ENCODE measurements around the gene INPP5J. TPM values are rescaled to one million over a fixed set of nuclear protein-coding genes. Genes with fewer than 3 reads are reported as not detected.

INPP5J gene
- total and polyA plus RNA-seq, 3 donors from 2014 or later, result 5.2 to 17.2 (median 11.3) TPM

- no peak overlapping the region for H3K4me3 ChIP-seq
- no peaks in the 10 kb centered on the region for H3K36me3 ChIP-seq (ENCODE audit: low read depth, missing control alignments)
- TF ChIP-seq CTCF (IDR thresholded peaks at IDR 0.05) (no peak), POLR2A (IDR thresholded peaks at IDR 0.05) (no peak)
- peaks cover 7% of the 10 kb centered on the region for H3K4me1 ChIP-seq
- 80 to 100% methylated on average over 1 of the region's 1 CpG for WGBS, 2 donors
- H3K27me3 ChIP-seq, result no peaks in the 10 kb centered on the region
- no peak for DNase-seq
- H3K9me3 ChIP-seq, result no peaks in the 10 kb centered on the region
- intact Hi-C loops (cut with DNase I; ENCODE audit: low total_unique reads), result no loop called here
- no peak overlapping the region for H3K27ac ChIP-seq
Measured at GRCh38 chr22:31120642-31121041, 2.1 kb upstream of the INPP5J start.

- Histone ChIP-seq H3K36me3 (ENCODE audit: low read depth, missing control alignments) (no peaks in the 10 kb centered on the region), H3K4me1 (peaks cover 7% of the 10 kb centered on the region), H3K27me3 (no peaks in the 10 kb centered on the region), H3K27ac (no peak overlapping the region), H3K4me3 (no peak overlapping the region), H3K9me3 (no peaks in the 10 kb centered on the region)
- TF ChIP-seq POLR2A (IDR thresholded peaks at IDR 0.05) (no peak), CTCF (IDR thresholded peaks at IDR 0.05) (no peak)
- no peak for DNase-seq
- intact Hi-C loops (cut with DNase I; ENCODE audit: low total_unique reads), result no loop called here
- 93 to 98% methylated on average over 4 of the region's 4 CpGs for WGBS, 2 donors
Measured at GRCh38 chr22:31121403-31121802, 1.4 kb upstream of the INPP5J start.

- peaks cover 7% of the 10 kb centered on the region for H3K4me1 ChIP-seq
- H3K27me3 ChIP-seq, result no peaks in the 10 kb centered on the region
- TF ChIP-seq CTCF (IDR thresholded peaks at IDR 0.05), result no peak
- TF ChIP-seq POLR2A (IDR thresholded peaks at IDR 0.05), result no peak
- no peak for DNase-seq
- H3K36me3 ChIP-seq (ENCODE audit: low read depth, missing control alignments), result no peaks in the 10 kb centered on the region
- 56 to 90% methylated on average over 2 of the region's 2 CpGs for WGBS, 2 donors
- no peak overlapping the region for H3K4me3 ChIP-seq
- H3K27ac ChIP-seq, result no peak overlapping the region
- intact Hi-C loops (cut with DNase I; ENCODE audit: low total_unique reads), result no loop called here
- no peaks in the 10 kb centered on the region for H3K9me3 ChIP-seq
Measured at GRCh38 chr22:31122196-31122531, 602 bp upstream of the INPP5J start.

GRCh38 chr22:31123292-31123602 is 481 bp downstream of the INPP5J start:
- H3K27ac ChIP-seq, result no peak overlapping the region
- intact Hi-C loops (cut with DNase I; ENCODE audit: low total_unique reads), result no loop called here
- WGBS, 2 donors, result 80 to 88% methylated on average over 3 to 4 of the region's 4 CpGs
- no peaks in the 10 kb centered on the region for H3K9me3 ChIP-seq
- peaks cover 7% of the 10 kb centered on the region for H3K4me1 ChIP-seq
- peak overlapping the region in 1 of 2 donors; percentile 21 for H3K4me3 ChIP-seq
- H3K36me3 ChIP-seq (ENCODE audit: low read depth, missing control alignments), result no peaks in the 10 kb centered on the region
- H3K27me3 ChIP-seq, result no peaks in the 10 kb centered on the region
- no peak for DNase-seq
- TF ChIP-seq CTCF (IDR thresholded peaks at IDR 0.05) (no peak), POLR2A (IDR thresholded peaks at IDR 0.05) (no peak)

GRCh38 chr22:31124290-31124689 is 1.5 kb downstream of the INPP5J start:
- H3K9me3 ChIP-seq, result no peaks in the 10 kb centered on the region
- no peaks in the 10 kb centered on the region for H3K27me3 ChIP-seq
- H3K27ac ChIP-seq, result no peak overlapping the region
- no peak for DNase-seq
- 78 to 80% methylated on average over 3 of the region's 3 CpGs for WGBS, 2 donors
- H3K4me3 ChIP-seq, result no peak overlapping the region
- no peaks in the 10 kb centered on the region for H3K36me3 ChIP-seq (ENCODE audit: low read depth, missing control alignments)
- H3K4me1 ChIP-seq, result peaks cover 7% of the 10 kb centered on the region
- TF ChIP-seq CTCF (IDR thresholded peaks at IDR 0.05) (no peak), POLR2A (IDR thresholded peaks at IDR 0.05) (no peak)
- intact Hi-C loops (cut with DNase I; ENCODE audit: low total_unique reads), result no loop called here

All from testis (tissue), 3 donors.